ENCODE measurements around the gene TGFBR3.
A peak's percentile ranks its signal among the peaks of the same experiment; 100 is the strongest.

DNA sequence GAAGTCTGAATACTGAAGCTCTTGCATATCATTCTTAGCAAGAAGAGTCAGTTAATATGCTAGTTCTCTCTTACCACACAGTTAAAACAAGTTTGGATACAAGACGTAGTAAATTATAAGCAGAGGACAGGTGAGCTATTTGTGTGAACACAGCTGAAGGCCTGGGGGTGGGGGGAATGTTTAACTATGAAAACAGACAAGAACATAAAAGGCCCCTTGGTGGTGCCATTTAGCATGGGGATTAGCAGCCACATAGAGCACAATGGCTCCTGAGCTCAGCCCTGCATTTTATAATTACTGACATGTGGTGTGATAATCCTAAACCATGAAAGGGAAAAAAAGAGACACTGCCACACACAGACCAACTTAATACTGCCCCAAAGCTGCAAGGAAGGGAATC lies 94.8 kb downstream of the TGFBR3 start:
- TF ChIP-seq, protein P1, sequence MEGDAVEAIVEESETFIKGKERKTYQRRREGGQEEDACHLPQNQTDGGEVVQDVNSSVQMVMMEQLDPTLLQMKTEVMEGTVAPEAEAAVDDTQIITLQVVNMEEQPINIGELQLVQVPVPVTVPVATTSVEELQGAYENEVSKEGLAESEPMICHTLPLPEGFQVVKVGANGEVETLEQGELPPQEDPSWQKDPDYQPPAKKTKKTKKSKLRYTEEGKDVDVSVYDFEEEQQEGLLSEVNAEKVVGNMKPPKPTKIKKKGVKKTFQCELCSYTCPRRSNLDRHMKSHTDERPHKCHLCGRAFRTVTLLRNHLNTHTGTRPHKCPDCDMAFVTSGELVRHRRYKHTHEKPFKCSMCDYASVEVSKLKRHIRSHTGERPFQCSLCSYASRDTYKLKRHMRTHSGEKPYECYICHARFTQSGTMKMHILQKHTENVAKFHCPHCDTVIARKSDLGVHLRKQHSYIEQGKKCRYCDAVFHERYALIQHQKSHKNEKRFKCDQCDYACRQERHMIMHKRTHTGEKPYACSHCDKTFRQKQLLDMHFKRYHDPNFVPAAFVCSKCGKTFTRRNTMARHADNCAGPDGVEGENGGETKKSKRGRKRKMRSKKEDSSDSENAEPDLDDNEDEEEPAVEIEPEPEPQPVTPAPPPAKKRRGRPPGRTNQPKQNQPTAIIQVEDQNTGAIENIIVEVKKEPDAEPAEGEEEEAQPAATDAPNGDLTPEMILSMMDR (conservative IDR thresholded peaks at IDR 0.05 in 1 of 2, IDR thresholded peaks at IDR 0.05 in 1 of 2; ENCODE audit: extremely low read depth in 1 of 2, insufficient read depth in 1 of 2, low read depth in 1 of 2, low read length in 2 of 2): peak in 1 of 2 donors; percentile 11
- no peak for TF ChIP-seq EZH2 (IDR thresholded peaks at IDR 0.05; ENCODE audit: borderline replicate concordance, low read length)

Measured in mammary epithelial cell (primary cell).